ENCODE measurements around the gene SOX14. TPM values are rescaled to one million over a fixed set of nuclear protein-coding genes. Genes with fewer than 3 reads are reported as not detected.

Gene SOX14
- total RNA-seq (not detected), polyA plus RNA-seq (not detected)
- long read RNA-seq, donor 1 = 0 reads
- long read RNA-seq, donor 2 = 0 reads

GRCh38 chr3:137764001-137764433, at the start of gene SOX14:
Gene SOX14 (plus strand): TSS chr3:137764315. CDS start chr3:137764785, 470 bp downstream.
- peaks cover 11% of the 10 kb centered on the region for H3K4me1 ChIP-seq
- ATAC-seq (no peak), DNase-seq (no peak)
- peak within 1 kb of the TSS; percentile 32 for H3K4me3 ChIP-seq
- no peak within 1 kb of the TSS for H3K27ac ChIP-seq
- no peaks in the 10 kb centered on the region for H3K9me3 ChIP-seq
- intact Hi-C loops (cut with DNase I) = no loop called here
- WGBS, 3 donors = 1 to 2% (median 2%) methylated on average over 29 to 30 of the region's 30 CpGs
- H3K27me3 ChIP-seq (ENCODE audit: insufficient read depth in 3 of 3, low read length in 2 of 3) = peaks cover 0 to 94% (median 58%) of the 10 kb centered on the region in 3 donors
- no peaks in the 10 kb centered on the region for H3K36me3 ChIP-seq (ENCODE audit: insufficient read depth in 1 of 2, low read depth in 1 of 2)
- TF ChIP-seq, protein P1, sequence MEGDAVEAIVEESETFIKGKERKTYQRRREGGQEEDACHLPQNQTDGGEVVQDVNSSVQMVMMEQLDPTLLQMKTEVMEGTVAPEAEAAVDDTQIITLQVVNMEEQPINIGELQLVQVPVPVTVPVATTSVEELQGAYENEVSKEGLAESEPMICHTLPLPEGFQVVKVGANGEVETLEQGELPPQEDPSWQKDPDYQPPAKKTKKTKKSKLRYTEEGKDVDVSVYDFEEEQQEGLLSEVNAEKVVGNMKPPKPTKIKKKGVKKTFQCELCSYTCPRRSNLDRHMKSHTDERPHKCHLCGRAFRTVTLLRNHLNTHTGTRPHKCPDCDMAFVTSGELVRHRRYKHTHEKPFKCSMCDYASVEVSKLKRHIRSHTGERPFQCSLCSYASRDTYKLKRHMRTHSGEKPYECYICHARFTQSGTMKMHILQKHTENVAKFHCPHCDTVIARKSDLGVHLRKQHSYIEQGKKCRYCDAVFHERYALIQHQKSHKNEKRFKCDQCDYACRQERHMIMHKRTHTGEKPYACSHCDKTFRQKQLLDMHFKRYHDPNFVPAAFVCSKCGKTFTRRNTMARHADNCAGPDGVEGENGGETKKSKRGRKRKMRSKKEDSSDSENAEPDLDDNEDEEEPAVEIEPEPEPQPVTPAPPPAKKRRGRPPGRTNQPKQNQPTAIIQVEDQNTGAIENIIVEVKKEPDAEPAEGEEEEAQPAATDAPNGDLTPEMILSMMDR (IDR thresholded peaks at IDR 0.05) = no peak

DNA sequence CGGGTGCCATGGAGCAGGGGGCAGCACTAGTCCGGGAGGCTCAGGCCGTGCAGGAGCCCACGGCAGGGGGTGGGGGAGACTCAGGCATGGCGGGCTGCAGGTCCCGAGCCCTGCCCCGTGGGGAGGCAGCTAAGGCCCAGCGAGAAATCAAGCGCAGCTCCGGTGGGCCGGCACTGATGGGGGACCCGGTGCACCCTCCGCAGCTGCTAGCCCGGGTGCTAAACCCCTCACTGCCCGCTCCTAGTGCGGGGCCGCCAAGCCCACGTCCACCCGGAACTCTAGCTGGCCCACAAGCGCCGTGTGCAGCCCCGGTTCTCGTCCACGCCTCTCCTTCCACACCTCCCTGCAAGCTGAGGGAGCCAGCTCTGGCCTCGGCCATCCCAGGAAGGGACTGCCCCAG, 49.6 kb upstream of the SOX14 start:
- Histone ChIP-seq H3K27me3 (ENCODE audit: insufficient read depth in 3 of 3, low read length in 2 of 3) (no peaks in the 10 kb centered on the region), H3K4me1 (no peaks in the 10 kb centered on the region), H3K9me3 (no peaks in the 10 kb centered on the region), H3K27ac (no peak overlapping the region), H3K4me3 (no peak overlapping the region), H3K36me3 (ENCODE audit: insufficient read depth in 1 of 2, low read depth in 1 of 2) (no peaks in the 10 kb centered on the region)
- TF ChIP-seq, protein P1 (IDR thresholded peaks at IDR 0.05) = no peak
- ATAC-seq (no peak), DNase-seq (no peak)
- 89 to 93% (median 92%) methylated on average over 24 to 25 of the region's 25 CpGs for WGBS, 3 donors
- intact Hi-C loops (cut with DNase I) = no loop called here

- Histone ChIP-seq H3K4me3 (no peak overlapping the region), H3K27ac (no peak overlapping the region), H3K36me3 (ENCODE audit: insufficient read depth in 1 of 2, low read depth in 1 of 2) (no peaks in the 10 kb centered on the region), H3K4me1 (no peaks in the 10 kb centered on the region), H3K9me3 (peaks cover 5% of the 10 kb centered on the region), H3K27me3 (ENCODE audit: insufficient read depth in 3 of 3, low read length in 2 of 3) (no peaks in the 10 kb centered on the region)
- intact Hi-C loops (cut with DNase I) = no loop called here
- no peak for ATAC-seq
- TF ChIP-seq, protein P1 (IDR thresholded peaks at IDR 0.05) = no peak
- no peak for DNase-seq
Observed at GRCh38 chr3:137724240-137724639, 39.9 kb upstream of the SOX14 start.

- Histone ChIP-seq H3K4me1 (no peaks in the 10 kb centered on the region), H3K27me3 (ENCODE audit: insufficient read depth in 3 of 3, low read length in 2 of 3) (peaks cover 0 to 2% (median 0%) of the 10 kb centered on the region in 3 donors), H3K27ac (no peak overlapping the region), H3K36me3 (ENCODE audit: insufficient read depth in 1 of 2, low read depth in 1 of 2) (no peaks in the 10 kb centered on the region), H3K9me3 (no peaks in the 10 kb centered on the region), H3K4me3 (no peak overlapping the region)
- 66 to 77% (median 72%) methylated on average over 2 of the region's 2 CpGs for WGBS, 3 donors
- TF ChIP-seq, protein P1 (IDR thresholded peaks at IDR 0.05) = no peak
- DNase-seq = no peak
- intact Hi-C loops (cut with DNase I) = no loop called here
- ATAC-seq = no peak
Observed at GRCh38 chr3:137737208-137737607, 26.9 kb upstream of the SOX14 start.

- DNase-seq (no peak), ATAC-seq (no peak)
- Histone ChIP-seq H3K9me3 (no peaks in the 10 kb centered on the region), H3K27me3 (ENCODE audit: insufficient read depth in 3 of 3, low read length in 2 of 3) (peaks cover 0 to 2% (median 0%) of the 10 kb centered on the region in 3 donors), H3K27ac (no peak overlapping the region), H3K4me1 (no peaks in the 10 kb centered on the region), H3K36me3 (ENCODE audit: insufficient read depth in 1 of 2, low read depth in 1 of 2) (no peaks in the 10 kb centered on the region), H3K4me3 (no peak overlapping the region)
- intact Hi-C loops (cut with DNase I) = no loop called here
- TF ChIP-seq, protein P1 (IDR thresholded peaks at IDR 0.05) = no peak
Observed at GRCh38 chr3:137738710-137739109, 25.4 kb upstream of the SOX14 start.

Data from psoas muscle (tissue), 8 donors.